Gastroesophageal sphincter (tissue), 3 donors: ENCODE results near the gene NAAA.
"Not testable (repeated sequence)": the region's sequence is repeated elsewhere in the genome, so short reads cannot be mapped to it uniquely, and the experiment has no call there.

Experiments used
- CTCF ChIP-seq, 4 experiments: fragments of 200-600 bp in 2 of 4; fragments of 450-650 bp in 2 of 4; sonication (generic) in 1 of 4; IDR thresholded peaks; one replicate each; pipeline ENCODE4 v1.5.1; 2017 to 2019; ENCODE audit warnings: antibody characterized with exemption in 4 of 4, mild to moderate bottlenecking in 2 of 4, moderate library complexity in 2 of 4
- POLR2A ChIP-seq, 2 donors: fragments of 450-650 bp; IDR thresholded peaks; one replicate each; pipeline ENCODE4 v1.6.1; 2017; ENCODE audit warnings: antibody characterized with exemption in 2 of 2, mild to moderate bottlenecking in 2 of 2, moderate library complexity in 1 of 2
- POLR2AphosphoS5 ChIP-seq: sonication (generic); formaldehyde crosslinking; IDR thresholded peaks from one replicate; pipeline ENCODE4 v1.6.1; 2017; ENCODE audit warnings: antibody characterized with exemption

GRCh38 chr4:75924916-75925315 lies 15.9 kb downstream of the NAAA start:
- not testable (repeated sequence) for TF ChIP-seq CTCF (IDR thresholded peaks at IDR 0.05); POLR2A (IDR thresholded peaks at IDR 0.05); POLR2AphosphoS5
